CD4-positive, alpha-beta T cell treated with Interleukin-17A for 4 hours (primary cell): ENCODE measurements around the gene PLK5.
"Not testable (repeated sequence)": the region's sequence is repeated elsewhere in the genome, so short reads cannot be mapped to it uniquely, and the experiment has no call there.

Source experiments
- DNase-seq: peaks from one replicate; pipeline ENCODE4 v3.0.0-alpha.2; 2020; ENCODE audit warnings: mixed read lengths

The PLK5 gene

DNA sequence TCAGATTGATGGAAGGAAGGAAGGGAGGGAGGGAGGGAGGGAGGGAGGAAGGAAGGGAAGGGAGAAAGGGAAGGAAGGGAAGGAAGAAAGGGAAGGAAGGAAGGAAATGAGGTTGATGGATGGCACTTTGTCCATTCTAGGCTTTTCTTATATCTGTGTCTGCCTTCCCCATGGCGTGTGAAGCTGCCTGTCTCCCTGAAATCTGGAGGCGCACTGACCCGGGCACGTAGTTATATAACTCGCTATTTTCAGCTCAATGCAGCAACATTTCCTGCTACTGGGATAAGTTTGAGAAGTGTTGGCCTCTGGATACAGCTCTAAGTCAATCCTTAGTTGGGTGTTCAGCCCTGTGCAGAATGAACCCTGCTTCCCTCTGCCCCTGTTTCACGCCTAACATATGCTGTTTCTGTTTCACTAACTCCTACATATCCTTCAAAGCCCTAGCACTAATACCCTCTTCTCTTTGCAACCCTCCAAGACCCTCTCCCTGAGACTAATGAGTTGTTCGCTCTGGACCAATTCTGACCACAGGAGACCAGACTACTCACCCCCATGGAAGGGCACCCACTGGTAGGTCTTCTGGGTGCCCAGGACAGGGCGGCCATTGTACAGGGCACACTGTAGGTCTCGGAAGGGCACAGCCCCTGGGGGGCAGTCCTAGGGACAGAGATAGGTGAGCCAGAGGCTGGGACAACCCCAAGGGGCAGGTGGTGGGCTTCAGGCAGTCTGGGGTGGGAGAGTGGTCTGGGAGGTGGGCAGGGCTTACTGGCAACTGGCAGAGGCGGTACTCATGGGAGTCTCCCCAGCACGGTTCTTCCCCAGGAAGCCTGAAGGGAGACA is 14.1 kb upstream of the PLK5 start:
- DNase-seq: no peak

DNA sequence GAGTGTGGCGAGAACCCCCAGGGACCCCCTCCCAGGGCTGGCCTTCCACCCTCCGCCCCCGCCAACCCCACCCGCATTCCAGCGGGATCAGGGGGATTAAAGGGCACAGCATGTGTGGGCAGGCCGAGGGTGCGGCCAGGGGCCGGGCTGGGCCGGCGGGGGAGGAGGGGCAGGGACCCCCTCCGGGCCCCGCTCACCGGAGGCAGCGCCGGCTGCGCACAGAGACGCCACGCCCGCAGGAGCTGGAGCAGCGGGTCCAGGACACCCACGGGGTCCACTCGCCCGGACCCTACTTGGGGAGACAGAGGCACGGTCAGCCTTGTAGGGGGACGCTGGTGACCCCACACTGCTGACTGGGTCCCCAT is 13.5 kb upstream of the PLK5 start:
- no peak for DNase-seq

DNA sequence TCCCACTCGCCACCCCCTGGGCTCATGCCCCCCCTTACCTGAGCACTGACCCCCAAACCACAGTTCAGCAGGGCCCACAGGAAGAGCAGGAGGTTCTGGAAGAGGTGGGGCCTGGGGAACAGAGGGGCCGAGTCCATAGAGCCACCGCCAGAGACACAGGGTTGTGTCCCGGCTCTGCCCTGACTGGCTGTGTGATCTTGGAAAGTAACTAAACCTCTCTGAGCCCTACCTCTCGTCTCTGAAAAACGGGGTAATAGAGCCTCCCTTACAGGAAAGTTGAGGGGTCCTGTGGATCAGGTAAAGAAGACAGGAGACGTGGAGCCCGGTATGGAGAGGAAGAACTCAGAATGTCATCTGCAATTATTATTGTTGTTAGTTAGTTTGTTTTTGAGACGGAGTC is 13.1 kb upstream of the PLK5 start:
- no peak for DNase-seq

DNA sequence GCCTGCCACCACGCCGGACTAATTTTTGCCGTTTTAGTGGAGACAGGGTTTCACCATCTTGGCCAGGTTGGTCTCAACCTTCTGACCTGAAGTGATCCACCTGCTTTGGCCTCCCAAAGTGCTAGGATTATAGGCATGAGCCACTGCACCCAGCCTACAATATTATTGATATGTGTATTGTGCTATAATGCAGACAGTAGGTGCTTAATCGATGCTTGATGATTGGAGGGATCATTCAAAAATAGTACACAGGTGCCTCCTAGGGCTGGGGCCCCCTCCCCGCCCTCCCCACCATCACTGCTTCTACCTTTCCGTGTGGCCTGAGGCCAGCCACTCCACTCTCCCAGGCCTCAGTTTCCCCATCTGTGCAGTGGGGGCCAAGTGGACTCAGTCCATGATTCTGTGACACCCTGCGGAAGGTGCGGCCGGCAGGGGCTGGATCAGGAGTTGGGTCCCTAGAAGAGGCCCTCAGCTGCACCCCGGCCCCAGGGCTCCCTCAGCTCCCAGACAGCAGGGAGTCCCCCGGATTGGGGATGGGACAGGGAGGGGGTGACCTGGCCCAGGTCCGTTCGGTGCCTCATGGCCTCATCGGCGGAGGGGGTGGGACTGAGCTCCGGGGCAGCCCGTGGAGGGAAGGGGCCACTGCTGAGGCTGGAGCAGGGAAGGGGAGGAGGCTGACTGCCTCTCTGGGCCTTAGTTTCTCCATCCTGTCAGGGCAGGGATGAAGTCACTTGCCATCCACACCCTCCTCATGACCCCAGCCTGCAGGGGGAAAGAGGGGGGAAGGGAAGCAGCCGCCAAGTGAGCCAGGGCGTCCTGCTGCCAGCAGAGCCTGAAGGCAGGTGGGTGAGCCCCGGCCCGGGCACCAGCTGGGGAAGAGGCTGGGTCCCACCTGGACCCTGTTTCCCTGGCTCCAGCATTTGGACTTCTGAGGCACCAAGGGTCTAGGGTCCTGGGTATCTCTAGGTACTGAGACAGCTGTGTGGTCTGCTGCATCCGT is 12.3 kb upstream of the PLK5 start:
- peak; percentile 26 for DNase-seq

DNA sequence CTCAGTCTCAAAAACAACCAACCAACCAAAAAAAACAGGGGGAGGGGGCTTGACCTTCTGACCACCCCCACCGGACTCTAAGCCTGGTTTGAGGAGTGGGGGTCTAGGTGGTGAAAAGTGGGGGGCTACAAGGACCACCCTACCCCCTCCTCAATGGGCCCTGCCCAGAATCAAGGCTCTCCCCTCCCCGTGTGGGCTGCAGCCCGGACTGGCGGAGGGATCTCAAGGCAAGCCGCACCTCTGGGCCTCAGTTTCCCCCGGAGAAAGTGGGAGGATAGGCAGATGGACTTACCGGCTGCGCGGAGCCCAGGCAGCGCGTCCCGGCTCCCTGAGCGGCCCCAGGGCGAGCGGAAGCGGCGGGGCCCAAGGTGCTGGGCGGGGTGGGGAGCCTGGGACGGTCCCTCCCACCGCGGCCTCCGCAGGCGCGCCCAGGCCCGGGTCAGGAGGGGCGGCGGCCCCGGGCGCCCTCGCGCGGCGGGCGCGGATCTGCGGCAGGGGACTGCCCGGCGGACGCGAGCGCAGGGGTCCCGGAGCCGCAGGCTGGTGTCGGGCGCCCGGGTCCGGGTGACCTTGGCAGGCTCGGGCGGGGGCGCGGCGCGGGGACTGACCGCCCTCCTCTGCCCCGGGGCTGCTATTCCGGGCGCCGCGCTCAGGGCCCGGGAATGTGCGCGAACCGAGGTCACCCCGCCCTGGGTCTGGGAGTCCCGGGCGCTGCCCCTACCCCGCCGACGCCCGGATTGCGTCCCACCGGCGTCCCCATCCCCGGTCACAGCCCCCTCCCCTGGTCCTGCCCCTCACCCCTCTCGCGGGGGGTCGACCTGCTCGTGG is 11.0 kb upstream of the PLK5 start, which contains the start of gene ADAMTSL5:
Gene ADAMTSL5, minus strand, starts transcription at position 349 of the 828 bp plus-strand sequence. CDS start 2,076 bp downstream, outside the sequence.
- peak; percentile 80 for DNase-seq

DNA sequence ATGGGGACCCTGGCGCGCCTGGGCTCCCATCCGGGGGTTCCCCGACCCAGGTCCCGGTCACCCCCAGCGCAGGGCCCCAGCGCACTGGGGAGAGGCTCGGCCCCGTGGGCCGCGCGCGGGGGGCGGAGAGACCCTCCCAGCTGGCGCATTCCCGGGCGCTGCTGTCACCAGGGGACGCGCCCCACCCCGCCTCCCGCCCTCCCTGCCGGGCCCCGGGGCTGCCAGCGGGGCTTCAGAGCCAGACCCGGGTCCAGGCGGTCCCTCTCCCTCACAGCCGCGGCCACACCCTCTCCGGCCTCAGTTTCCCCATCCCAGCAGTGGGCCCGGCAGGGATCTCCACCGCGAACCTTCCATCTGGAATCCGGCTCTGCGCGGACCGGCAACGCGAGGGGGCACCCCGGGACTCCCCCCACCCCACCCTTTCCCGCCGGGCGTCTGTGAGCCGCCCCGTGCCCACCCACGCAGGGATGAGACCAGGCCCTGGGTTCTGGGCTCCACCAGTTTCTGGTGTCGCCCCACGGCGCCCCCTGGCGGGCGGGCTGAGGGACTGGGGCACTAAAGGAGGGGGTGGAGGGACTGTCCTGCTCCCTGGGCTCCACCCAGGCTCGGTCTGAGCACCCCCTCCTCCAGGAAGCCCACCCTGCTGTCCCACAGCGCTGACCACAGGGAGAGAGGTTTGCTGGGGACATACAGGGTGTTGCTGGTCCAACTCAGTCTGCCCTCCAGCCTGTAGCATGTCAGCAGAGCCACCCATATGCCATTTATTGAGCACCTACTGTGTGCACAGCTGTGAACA is 10.2 kb upstream of the PLK5 start:
- DNase-seq: peak; percentile 79

DNA sequence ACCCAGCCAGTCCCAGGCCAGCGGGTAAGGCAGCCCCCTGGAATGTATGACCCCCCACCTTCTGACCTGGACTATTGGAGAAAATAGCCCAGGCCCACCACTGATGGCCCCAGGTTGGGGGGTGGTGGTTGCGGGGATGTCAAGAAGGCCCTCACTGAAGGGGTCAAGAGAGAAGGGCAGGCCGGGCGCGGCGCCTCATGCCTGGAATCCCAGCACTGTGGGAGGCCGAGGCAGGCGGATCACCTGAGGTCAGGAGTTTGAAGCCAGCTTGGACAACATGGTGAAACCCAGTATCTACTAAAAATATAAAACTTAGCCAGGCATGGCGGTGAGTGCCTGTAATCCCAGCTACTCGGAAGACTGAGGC is 9.6 kb upstream of the PLK5 start:
- DNase-seq: no peak

DNA sequence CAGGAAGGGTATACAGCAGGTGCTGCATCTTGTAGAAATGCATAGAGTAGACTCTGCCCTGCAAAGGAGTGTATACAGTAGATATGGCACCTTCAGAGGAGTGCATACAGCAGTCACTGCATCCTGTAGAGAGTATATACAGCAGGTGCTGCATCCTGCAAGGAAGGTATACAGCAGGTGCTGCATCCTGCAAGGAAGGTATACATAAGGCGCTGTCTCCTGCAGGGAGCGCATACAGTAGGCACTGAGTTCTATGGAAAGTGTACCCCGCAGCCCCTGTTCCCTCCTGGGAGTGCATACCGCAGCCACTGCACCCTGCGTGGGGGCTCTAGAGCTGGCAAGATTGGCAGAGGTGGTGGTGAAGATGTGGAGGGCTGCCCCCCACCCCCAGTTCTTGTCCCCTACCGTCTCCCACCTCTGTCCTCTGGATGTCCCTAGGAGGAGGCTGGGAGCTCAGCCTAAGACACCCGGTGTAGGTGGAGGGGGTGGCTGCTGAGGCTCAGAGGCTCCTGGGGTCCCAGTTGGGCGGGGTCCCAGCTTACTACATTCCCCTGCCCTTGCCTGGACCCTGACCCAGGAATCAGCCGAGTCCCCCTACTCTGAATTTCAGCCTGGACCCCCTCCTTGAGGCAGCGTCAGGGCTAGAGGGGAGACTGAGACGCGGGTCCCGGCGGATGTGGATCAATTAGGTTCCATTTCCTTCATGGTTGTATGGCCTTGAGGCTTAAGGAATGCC is 8.7 kb upstream of the PLK5 start:
- DNase-seq: no peak

DNA sequence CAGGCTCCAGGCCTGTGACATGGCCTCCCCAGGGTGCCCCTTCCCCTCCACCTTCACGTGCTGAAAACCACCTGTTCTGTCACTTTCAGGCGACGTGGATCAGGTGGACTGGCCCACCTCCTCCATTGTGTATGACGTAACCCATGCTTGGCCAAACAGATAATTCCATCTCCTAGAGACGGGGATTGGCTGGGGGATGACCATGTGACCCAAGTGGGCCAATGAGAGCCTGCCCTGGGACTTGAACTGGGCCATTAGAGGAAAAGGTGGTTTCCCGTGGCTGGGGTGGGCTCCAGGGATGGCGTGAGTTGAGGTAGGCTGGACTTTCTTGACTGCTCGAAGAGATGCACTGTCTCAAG is 7.5 kb upstream of the PLK5 start:
- DNase-seq: no peak

DNA sequence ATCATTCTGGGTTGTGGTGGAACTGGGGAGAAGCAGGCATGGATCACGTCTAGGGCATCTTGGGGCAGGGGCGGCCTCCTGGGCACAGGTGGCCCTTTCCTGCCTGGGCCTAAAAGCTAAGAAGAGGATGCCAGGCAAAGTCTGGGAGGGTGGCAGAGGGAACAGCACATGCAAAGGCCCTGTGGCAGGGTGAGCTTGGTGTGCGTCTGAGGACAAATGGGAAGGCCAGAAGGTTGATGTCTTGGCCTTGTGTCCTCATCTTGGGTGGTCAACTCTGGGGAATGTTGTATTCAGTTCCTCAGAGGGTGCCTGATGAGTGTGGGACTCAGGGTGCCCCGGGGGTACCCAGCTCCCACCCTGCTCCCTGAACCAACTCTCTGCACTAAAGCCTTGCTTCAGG is 5.4 kb upstream of the PLK5 start:
- no peak for DNase-seq

DNA sequence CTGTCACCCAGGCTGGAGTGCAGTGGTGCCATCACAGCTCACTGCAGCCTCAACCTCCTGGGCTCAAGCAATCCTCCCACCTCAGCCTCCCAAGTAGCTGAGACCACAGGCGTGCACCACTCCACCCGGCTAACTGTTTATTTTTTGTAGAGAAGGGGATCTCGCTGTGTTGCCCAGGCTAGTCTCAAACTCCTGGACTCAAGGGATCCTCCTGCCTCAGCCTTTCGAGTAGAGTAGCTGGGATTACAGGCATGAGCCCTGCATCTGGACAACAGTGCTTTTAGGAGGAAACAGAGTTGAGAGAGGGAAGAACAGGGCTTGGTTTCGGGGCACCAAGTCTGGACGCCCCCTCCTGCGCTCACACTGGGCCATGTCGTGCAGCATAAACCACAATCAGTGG is 4.1 kb upstream of the PLK5 start:
- DNase-seq: not testable (repeated sequence)

DNA sequence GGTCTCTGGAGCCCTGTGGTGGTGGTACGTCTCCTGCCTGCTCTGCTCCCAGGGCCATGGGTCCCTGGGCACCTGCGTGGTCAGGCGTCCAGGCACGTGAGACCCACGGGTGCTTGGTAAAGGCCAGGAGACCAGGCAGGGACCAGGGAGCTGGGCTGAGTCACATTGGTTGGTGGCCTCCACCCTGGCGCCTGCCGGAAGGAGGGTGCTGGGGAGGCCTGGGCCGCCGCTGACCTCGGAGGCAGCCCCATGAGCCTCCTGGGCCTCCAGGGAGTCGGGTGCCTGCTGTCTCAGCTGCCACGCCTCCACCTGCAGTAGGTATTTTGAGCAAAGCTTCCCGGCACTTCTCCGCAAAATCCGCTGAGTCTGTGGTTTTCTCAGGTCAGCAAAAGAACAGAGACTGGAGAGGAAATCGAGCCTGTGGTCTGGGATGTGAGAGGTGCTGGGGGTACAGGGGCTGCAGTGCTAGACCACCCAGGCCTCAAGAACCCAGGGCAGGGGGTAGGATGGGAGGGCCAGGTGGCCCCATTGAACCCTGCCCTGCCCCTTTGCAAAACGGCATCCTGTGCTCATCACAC is 3.6 kb upstream of the PLK5 start:
- no peak for DNase-seq

DNA sequence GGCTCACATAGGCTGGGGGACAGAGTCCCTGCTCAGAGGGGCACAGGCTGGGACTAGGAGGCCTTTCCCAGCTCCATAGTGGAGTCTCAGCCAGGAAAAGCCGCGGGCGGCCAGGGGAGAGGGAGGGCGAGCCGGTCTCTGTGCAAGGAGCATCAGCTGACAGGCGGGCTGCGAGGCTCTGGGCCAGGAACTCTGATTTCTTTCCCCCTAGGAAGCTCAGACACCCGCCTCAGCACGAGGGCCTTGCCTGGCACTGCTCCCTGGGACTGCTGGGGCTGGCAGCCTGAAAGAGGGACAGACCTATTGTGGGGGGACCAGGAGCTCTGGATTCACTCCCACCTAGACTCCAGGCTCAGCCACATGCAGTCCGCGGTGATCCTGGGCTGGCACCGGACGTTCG is 2.2 kb upstream of the PLK5 start:
- DNase-seq: no peak

DNA sequence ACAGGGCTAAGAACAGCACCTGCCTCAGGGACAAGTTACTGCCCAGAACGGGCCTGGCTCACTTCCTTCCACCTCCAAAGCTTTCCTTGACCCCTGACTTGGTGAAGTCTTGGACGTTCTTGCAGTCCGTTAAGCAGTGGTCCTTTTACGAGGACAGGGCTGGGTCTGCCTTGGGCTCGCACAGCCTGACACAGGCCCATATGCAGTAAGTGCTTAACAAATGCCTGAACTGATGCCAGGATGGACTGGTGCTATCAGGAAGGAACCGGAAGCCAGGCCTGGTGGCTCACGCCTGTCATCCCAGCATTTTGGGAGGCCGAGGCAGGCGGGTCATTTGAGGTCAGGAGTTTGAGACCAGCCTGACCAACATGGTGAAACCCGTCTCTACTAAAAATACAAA is 1.8 kb upstream of the PLK5 start:
- no peak for DNase-seq

DNA sequence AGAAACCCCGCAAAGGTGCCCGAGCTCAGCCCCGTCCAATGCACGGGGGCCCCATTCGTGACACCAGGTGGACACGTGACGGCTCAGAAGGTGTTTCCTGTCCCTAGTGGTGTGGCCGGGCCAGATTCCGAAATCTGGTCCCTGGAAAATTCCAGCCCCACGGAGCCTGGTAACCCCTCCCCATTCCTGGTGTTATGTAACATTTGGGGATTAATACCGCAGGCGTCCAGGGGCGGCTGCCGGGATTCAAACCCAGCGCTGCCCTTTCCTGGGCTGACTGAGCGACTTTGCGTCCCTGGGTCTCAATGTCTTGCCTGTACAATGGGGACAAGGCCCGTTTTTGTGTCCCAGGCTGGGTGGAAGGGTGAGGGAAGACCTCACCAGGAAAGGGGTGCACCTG is 1.0 kb upstream of the PLK5 start:
- no peak for DNase-seq

DNA sequence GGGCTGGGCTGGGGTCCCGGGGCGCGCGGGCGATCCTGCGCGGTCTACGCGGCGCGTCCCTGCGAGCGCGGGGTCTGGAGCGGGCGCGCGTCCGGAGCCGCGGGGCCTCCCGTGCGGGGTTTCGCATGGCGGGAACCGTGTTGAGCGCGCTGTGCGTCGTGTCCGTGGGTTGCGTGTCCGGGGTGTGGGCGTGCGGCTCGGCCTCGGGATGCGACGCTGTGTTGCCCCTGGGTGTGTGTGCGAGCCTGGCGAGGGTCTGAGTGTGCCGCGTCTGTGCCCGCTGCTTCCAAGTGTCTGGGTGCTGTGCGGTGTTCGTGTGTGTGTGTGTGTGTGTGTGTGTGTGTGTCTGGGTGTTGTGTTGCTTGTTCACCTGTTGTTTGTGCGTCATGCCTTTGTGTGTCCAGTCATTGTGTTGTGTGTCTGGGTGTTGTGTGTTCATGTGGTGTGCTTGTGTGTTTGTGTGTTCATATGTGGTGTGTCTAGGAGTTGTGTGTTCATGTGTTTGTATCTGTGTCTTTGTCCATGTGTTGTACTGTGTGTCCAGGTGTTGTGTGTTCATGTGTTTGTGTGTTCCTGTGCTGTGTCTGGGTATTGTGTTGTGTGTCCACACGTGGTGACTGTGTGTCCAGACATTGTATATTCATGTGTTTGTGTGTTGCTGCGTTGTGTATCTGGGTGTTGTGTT is 552 bp downstream of the PLK5 start:
- DNase-seq: no peak

DNA sequence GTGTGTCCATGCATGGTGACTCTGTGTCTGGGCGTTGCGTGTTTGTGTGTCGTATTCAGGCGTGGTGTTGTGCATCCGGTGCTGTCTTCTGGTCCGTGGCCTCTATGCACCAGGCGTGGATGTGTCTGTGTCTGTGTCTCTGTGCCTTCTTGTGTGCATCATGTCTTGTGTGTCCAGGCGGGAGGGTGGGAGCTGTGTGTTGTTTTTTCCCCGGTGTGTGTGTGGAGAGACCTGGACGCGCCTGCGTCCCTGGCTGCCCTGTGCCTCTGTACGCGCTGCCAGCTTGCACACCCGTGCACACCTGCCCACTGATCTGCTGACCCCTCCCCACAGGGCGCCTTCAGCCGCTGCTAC is 1.1 kb downstream of the PLK5 start:
- no peak for DNase-seq

DNA sequence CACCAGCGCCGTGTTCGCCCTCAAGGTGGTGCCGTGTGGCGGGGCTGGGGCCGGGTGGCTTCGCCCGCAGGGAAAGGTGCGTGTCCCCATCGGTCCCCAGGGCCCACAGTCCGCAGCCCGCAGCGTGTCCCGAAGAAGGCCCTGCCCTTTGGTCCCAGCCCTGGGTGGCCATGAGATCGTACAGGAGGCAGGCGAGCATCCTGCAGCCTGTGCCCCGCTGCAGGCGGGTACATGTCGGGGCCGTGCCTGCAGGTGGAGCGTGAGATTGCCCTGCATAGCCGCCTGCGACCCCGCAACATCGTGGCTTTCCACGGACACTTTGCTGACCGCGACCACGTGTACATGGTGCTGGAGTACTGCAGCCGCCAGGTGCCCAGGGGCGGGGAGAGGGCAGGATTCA is 1.5 kb downstream of the PLK5 start:
- no peak for DNase-seq

DNA sequence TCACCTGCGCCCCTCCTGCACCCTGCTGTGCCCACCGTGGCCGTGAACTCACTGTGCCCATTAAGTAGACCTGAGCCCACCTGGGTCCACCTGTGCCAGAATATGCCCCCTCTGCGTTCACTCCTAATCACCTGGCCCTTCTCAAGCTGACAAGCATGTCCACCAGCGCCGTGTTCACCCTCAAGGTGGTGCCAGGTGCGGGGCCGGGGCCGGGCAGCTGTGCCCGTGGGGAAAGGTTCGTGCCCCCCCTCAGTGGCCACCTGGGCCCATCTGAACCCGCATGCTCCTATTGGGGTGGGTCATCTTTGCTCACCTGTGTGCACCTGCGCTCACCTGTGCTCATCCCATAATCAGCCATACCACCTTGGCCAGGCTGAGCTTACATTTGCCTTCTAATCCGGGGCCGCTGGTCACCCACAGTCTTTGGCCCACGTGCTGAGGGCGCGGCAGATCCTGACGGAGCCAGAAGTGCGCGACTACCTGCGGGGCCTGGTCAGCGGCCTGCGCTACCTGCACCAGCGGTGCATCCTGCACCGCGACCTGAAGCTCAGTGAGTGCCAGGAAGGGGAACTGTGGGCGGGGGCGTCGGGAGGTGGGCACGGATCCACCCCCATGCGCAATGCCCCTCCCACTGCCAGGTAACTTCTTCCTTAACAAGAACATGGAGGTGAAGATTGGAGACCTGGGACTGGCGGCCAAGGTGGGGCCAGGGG is 2.3 kb downstream of the PLK5 start:
- no peak for DNase-seq
